GM18870 (cell line): Measurements from ENCODE around the gene TNFRSF19.
"Not testable (repeated sequence)": the region's sequence is repeated elsewhere in the genome, so short reads cannot be mapped to it uniquely, and the experiment has no call there.

Experiments
- ATAC-seq: cut with Tn5 transposase; IDR thresholded peaks from one replicate; pipeline ENCODE4 v1.9.1; 2021; ENCODE audit warnings: moderate library complexity; ENCODE audit not compliant: unreplicated experiment

Gene TNFRSF19

DNA sequence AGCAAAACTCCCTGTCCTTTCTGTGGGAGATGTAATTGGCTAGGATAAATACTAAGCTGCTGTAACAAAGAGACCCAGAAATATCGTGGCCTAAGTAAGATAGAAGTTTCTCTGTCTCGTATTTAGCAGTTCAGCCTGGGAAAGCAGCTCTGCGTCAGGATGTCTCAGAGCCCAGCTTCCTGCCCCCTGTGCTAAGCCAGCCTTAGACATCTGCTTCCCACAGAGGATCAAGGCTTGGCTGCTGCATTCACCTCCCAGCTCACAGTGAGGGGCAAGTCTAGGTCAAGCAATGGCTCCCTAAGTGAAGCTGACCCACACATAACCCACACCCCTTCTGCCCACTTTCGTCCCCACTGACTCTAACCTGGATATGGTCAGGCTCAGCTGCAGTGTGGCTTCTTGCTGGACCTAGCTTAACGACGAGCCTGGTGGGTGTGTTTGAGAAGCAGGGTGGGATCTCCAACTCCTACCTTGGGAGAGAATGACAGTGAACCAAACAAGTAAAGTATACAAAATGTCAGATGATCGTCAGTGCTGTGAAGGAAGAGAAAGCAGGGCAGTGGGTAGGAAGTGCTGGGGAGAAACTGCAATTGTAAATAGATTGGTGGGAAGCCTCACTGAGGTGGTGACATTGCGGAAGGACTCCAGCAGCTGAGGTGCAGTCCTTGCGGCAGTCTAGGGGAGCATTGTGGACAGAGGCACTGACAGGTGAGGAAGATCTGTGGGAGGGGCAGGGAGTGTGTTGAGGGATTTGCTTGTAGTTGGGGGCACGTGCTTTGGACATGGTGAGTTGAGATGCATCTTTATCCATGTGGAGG is 82.9 kb downstream of the TNFRSF19 start:
- no peak for ATAC-seq

DNA sequence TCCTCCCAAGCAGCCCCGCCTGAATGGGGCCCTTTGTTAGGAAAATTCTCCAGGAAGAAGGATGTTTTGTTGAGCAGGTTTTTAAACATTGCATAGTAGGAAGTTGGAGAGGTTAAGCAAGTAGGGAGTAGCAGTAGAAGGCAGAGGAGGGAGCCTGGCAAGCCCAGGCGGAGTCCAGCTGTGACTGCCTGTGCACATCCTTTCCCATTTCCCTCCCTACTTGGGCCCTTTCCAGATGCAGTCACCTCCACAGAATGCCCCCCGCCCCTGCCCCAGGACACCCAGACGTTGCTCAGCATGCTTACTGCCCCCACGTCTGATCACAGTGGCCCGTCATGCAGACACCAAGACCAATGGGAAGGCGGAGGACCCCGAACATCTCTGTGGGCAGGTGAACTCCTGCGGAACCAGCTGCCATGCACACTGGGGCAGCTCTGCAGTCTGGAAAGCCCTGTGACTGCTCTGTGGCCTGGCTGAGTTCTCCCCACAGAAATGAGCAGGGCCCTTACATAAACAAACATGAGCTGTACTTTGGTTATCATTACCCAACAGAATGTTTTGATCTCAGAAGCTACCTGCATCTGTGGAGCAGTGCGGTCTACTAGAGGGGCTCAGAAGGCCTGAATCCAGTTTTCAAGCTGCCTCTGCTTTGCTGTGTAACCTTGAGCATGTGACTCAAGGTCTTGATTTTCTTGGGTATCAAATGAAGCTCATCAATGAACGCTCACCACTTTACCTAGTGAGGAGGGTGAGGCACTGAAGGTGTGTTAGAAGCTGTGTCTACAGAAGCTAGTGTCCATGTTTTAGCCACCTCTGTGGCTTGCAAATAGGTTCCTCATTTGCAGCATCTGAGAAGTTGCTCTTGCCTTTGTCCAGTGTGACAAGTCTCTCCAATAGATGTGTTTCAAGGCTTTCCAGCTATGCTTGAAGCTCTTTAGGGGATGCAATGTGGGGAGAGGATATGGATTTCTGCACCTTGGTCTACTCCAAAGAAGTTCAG is 84.2 kb downstream of the TNFRSF19 start:
- ATAC-seq = no peak

DNA sequence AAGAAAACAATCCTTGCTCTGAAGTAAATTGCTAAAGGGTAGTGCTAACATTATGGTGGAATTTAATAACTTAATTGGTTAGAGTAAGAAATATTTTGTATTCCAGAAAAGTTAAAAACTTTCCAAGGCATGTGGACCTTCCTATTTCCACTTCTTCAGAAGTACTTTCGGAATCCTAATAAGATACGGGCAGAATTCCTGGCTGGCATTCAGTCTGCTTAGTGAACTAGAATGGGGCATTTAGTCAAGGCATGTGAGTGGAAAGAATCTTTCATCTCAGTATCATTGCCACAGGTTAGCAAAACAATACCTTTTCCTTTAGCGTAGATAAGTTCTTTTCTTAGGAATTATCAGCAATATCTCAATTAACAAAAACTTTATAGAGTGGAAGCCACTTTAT is 85.1 kb downstream of the TNFRSF19 start:
- no peak for ATAC-seq

DNA sequence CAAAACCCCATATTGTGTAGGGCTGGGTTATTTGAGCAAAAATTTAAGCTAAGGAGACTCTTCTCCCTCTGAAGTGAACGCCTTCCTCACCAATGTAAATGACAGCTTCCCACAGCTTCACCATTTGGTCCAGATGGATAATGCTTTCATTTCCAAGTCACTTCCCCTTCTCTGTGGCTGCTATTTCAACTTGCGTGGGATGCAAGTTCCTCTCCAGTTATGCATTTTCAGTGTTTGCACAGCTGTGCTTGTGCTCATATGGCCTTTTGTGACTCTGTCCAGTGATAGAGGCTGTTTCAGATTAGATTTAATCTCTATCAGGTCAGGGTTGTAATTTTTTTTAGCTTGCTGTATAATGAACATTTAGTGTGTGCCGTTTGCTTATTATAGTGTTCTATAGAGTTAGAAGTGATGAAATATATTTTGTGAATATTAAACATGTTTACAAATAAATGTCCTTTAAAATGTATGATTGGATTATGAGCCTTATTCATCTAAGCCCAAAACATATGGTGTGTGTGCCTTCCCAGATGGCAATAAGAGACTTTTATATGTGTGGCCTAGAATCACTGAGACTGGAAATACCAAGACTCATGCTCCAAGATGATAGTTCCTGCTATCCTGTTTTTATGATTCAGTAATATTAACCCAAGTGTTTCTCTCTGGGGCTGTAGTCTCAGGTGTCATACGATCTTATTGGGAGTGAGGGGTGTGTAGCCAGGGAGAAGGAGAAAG is 86.6 kb downstream of the TNFRSF19 start:
- peak; percentile 72 for ATAC-seq

DNA sequence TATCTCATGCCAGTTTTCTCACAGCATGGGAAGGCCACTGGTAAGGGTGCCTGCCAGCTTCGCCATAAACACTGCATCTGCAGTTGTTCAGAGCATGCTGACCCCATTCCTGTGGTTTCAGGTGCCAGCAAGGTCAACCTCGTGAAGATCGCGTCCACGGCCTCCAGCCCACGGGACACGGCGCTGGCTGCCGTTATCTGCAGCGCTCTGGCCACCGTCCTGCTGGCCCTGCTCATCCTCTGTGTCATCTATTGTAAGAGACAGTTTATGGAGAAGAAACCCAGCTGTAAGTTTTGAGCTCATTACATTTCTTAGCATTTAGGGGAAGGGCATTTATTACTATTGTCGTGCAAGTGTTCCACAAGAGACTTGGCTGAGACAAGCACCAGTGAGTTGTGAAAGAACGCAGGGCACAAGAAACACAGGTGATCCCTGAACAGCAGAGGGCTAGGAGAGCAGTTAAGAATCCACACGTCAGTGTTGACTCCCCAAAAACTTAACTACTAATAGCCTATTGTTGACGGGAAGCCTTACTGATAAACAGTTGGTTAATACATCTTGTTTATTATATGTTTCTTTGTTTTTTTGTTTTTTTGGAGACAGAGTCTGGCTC is 88.8 kb downstream of the TNFRSF19 start:
- ATAC-seq = no peak

DNA sequence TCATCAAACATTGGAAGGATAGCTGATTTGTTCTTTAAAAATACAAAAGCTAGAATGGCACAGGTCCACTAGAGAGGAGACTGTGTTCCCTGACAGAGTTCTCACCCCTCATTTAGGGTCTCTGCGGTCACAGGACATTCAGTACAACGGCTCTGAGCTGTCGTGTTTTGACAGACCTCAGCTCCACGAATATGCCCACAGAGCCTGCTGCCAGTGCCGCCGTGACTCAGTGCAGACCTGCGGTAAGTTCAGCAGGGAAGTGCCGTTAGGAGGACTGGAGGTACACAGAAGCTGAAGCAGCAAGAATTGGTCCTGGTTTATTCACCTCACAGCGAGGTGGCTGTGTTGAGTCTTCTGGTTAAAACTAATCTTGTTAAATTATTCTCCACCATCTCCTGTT is 90.0 kb downstream of the TNFRSF19 start:
- no peak for ATAC-seq

DNA sequence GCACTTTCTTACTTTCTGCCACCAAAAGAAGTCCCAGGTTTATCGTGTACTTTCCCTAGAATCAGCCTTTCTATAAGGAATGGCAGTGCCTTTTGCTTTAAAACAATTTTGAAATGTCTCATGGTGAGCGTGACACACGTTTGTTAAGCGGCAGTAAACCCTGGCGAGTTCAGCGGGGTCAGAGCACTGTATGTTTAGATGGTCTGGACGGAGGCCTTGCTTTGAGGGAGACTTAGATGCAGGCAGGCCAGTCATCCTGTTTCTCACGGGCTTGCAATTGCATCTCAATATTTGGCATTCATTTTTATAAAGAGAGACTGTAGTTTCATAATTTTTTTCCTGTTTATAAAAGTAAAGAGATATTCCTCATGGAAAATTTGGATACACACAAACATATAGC is 96.4 kb downstream of the TNFRSF19 start:
- no peak for ATAC-seq

DNA sequence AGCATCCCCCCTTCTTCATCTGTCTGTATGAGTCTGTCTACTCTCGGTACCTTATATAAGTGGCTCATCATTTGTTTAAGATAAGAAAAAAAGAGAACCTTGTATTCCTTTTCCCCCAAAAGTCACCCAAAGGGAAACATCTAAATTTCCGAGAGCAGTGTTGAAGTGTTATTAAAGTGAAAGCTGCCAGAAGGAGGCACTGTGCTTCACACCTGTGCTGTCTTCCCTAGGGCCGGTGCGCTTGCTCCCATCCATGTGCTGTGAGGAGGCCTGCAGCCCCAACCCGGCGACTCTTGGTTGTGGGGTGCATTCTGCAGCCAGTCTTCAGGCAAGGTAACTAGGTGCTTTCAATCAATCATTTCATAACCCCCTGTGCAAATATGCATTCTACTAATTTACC is 97.5 kb downstream of the TNFRSF19 start:
- no peak for ATAC-seq

DNA sequence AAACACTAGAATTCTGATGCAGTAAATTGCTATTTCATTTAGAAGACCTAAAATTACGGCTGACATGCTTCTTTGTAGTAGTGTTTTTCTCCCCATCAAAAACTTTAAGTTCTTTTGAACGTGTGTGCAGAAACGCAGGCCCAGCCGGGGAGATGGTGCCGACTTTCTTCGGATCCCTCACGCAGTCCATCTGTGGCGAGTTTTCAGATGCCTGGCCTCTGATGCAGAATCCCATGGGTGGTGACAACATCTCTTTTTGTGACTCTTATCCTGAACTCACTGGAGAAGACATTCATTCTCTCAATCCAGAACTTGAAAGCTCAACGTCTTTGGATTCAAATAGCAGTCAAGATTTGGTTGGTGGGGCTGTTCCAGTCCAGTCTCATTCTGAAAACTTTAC is 98.3 kb downstream of the TNFRSF19 start:
- ATAC-seq = no peak

DNA sequence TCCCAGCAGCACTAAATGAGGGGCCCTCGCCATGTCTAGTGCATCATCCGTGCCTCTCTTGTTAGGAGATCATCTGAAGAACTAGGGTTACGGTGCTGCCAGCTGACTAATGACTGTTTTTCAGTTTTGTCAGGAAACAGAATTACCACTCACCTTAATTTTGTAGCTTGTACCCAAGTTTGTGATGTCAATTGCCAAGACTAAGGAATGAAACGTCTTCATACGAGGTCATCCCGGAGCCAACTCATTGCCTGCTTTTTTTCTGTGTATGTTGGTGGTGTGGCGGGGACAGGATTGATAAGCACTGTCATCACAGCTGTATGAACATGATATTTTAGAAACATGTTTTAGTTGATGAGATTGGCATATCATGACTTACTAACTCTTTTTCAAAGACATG is 100.6 kb downstream of the TNFRSF19 start:
- no peak for ATAC-seq

DNA sequence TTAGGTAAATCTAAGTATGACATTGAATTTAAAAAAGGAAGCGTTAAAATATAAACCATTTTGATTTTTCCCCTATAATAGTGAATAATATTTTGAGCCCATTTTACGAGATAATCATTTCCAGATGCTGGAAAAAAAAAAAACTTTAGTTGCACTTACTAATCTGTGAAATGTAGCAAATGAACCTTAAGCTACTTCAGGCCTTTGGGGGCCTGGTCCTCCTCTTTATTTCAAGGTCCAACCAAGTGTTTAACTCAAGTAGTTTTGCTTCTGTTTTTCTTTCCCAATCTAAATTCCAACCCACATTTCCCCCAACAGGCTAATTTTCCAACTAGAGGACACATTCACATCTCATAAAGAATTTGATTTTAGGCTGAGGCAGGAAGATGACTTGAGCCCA is 101.2 kb downstream of the TNFRSF19 start:
- no peak for ATAC-seq

DNA sequence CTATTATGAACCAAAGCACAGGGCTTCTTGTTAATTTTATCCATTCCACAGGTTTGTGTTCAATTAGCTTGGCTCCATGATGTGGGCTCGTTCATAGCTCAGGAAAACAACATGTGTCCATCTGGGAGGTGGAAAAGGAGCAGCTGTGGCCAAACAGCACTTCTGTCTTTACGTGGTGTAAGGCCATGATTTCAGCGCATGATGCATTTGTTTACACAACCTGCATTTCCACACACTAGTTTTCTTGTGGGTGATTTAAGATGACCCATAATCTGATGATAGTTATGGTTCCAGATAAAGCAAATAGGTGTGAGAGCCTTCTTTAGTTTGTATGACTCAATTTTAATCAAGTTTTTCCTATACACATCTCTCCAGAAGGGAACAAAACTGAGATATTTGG is 101.7 kb downstream of the TNFRSF19 start:
- no peak for ATAC-seq

DNA sequence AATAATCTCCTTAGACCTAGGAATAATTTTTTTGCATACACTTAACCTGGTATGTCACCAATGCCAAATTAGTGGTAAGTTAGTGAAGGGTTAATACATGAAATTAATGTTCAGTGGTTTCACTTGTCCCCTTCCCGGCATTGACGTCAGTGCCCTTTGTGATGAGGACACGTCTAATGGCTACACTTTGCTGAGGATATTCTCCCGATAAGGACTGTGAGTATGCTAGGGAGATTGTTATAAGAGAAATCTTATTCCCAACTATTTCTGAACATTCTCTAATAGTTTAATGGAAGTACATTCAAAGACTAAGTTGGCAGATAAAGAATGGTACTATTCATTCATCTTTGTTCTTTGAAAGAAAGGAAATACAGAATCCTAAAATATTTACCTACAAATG is 102.4 kb downstream of the TNFRSF19 start:
- no peak for ATAC-seq

DNA sequence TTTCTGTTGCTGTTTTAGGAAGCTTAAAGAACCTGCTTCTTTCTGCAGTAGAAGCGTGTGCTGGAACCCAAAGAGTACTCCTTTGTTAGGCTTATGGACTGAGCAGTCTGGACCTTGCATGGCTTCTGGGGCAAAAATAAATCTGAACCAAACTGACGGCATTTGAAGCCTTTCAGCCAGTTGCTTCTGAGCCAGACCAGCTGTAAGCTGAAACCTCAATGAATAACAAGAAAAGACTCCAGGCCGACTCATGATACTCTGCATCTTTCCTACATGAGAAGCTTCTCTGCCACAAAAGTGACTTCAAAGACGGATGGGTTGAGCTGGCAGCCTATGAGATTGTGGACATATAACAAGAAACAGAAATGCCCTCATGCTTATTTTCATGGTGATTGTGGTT is 103.1 kb downstream of the TNFRSF19 start:
- ATAC-seq = no peak

DNA sequence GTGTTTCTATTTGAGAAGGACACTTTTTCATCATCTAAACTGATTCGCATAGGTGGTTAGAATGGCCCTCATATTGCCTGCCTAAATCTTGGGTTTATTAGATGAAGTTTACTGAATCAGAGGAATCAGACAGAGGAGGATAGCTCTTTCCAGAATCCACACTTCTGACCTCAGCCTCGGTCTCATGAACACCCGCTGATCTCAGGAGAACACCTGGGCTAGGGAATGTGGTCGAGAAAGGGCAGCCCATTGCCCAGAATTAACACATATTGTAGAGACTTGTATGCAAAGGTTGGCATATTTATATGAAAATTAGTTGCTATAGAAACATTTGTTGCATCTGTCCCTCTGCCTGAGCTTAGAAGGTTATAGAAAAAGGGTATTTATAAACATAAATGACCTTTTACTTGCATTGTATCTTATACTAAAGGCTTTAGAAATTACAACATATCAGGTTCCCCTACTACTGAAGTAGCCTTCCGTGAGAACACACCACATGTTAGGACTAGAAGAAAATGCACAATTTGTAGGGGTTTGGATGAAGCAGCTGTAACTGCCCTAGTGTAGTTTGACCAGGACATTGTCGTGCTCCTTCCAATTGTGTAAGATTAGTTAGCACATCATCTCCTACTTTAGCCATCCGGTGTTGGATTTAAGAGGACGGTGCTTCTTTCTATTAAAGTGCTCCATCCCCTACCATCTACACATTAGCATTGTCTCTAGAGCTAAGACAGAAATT is 103.8 kb downstream of the TNFRSF19 start:
- no peak for ATAC-seq

DNA sequence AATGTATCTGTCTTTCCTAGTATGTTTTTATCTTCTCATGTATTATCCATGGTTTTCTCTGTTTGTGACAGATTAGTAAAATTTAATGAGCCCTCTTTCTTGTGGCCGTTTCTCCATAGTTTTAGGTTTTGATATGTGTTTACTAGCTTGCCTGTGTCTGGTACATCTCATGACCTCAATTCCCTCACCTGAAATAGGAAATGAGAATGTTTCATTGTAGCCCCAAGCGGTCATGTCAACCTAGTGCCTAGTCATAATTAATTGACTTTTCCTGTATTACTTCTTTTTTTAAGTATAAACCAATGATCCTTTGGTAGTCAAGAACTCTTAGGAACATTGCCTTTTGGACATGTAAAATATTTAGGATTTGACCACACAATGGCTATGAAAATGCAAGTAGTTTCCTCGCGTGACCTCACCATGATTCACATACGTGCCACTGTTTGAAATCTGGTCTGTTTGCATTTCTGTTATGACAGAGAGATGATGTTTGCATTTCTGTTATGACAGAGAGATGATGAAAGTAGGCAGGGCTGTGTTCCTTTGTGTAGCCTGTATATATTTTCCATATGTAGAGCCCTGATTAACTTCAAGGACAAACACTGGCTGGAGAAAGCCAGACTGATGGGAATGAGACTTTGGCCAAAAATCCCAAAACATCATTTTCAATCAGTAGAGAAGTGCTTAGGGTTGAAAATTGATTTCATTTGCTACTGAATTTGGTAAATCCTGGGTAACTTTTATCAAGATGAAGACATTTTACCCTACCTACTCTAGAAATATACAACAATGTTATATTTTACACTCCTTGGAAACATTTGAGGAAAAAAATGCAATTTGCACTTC is 104.8 kb downstream of the TNFRSF19 start:
- no peak for ATAC-seq

DNA sequence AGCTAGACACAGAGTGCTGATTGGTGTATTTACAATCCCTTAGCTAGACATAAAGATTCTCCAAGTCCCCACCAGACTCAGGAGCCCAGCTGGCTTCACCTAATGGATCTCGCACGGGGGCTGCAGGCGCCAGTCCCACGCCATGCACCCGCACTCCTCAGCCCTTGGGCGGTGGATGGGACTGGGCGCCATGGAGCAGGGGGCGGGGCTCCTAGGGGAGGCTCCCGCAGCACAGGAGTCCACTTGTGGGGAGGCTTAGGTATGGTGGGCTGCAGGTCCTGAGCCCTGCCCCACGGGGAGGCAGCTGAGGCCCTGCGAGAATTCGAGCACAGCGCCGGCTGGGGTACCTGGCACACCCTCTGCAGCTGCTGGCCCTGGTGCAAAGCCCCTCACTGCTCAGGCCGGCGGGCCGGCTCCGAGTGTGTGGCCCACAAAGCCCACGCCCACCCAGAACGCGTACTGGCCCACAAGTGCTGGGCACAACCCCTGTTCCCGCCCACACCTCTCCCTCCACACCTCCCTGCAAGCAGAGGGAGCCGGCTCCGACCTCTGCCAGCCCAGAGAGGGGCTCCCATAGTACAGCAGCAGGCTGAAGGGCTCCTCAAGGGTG is 107.6 kb downstream of the TNFRSF19 start:
- ATAC-seq = not testable (repeated sequence)

DNA sequence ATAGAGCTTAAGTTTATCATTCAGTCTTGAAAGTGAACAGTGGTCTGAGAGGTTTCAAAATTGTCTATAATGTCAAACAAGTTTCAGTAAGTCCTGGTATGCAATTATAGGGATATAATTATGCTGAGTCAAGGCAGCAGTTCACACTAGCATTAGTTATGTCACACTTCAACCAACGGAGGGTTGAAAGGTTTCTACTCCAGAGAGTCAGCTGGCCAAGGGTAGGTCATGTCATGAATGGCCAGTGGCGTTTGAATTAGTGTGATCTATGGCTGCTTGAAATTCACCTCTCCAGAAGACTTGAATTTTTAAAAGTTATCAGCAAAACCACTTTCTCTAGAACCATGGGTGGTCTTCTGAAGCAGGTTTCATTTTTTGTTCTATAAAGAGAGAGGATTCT is 108.6 kb downstream of the TNFRSF19 start:
- ATAC-seq = no peak

DNA sequence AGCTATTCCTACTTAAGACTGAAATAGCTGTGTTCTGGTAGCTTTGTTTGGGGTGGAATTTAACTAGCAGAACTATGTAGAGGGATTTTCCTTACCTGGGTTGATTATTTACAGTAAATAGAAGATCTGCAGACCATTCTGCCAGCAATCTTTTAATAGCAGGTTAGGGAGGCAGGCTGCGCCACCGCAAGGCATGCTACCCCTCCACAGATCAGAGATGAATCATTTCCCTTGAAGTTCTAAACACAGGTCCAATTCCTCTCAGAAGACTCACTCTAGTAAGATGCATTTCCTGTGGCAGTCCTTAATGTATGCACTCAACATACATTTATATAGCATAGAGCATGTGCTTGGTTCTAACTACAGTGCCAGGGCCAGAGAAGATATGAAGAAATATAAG is 109.0 kb downstream of the TNFRSF19 start:
- no peak for ATAC-seq
